ENCODE results near the gene BNIP2. TPM values are rescaled to one million over a fixed set of nuclear protein-coding genes. Genes with fewer than 3 reads are reported as not detected.

The BNIP2 gene
- total and polyA plus RNA-seq, 2 of the 13 experiments (the other 11 are each of a cell fraction or from before 2014, with no cell fraction given) = 17.4 to 57.6 TPM

DNA sequence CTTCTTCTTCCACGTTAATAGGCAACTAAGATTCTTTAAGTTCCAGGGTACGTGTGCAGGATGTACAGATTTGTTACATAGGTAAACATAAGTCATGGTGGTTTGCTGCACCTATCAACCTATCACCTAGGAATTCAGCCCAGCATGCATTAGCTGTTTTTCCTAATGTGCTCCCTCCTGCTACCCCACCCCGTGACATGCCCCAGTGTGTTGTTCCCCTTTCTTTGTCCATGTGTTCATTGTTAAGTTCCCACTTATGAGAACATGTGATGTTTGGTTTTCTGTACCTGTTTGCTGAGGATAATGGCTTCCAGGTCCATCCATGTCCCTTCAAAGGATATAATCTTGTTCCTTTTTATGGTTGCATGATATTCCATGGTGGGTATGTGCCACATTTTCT lies 52.9 kb downstream of the BNIP2 start (continued):
- TF ChIP-seq ZNF543 (CRISPR knock-in tag; IDR thresholded peaks at IDR 0.05) (no peak), TGIF2 (CRISPR knock-in tag; IDR thresholded peaks at IDR 0.05) (no peak), ARHGAP35 (CRISPR knock-in tag; IDR thresholded peaks at IDR 0.05; ENCODE audit: borderline replicate concordance) (no peak), TBL1XR1 (IDR thresholded peaks at IDR 0.05; ENCODE audit: borderline replicate concordance, low read length, partially characterized antibody) (no peak), CEBPG (CRISPR knock-in tag; IDR thresholded peaks at IDR 0.05) (no peak)
- TF ChIP-seq, protein P1, sequence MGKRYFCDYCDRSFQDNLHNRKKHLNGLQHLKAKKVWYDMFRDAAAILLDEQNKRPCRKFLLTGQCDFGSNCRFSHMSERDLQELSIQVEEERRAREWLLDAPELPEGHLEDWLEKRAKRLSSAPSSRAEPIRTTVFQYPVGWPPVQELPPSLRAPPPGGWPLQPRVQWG (CRISPR knock-in tag; IDR thresholded peaks at IDR 0.05; ENCODE audit: borderline replicate concordance, low read depth) = no peak

- H4K20me1 ChIP-seq (ENCODE audit: insufficient read depth, low read length) = no peaks in the 10 kb centered on the region
- no peaks in the 10 kb centered on the region; a peak in 1 of 5 replicates for H3K36me3 ChIP-seq (replicated peaks in 1 of 2; ENCODE audit: control insufficient read depth in 1 of 2, insufficient read depth in 2 of 2, low read length in 2 of 2)
- H3K4me2 ChIP-seq (ENCODE audit: low read depth, low read length) = no peak overlapping the region
- no peak overlapping the region for H3K4me3 ChIP-seq (replicated peaks in 1 of 3; ENCODE audit: insufficient read depth in 1 of 3, low read depth in 2 of 3, low read length in 3 of 3)
- peak; percentile 19 for DNase-seq (ENCODE audit: low spot score)
- ChIA-PET CTCF (ENCODE audit: low intra/inter-chr PET ratio, low total read pairs) (interaction anchor here (1.3 kb wide), 1 partner anchor 100 kb away, joined by 5 read pairs; no protein-coding TSS in a partner anchor), POLR2A (no interaction called here)
- H3K9ac ChIP-seq (ENCODE audit: insufficient read depth, low read depth, low read length) = no peak overlapping the region
- TF ChIP-seq SMC3 (IDR thresholded peaks at IDR 0.05; ENCODE audit: low read length) (peak; percentile 30; the same call in 1 of the 2 replicates), STAG1 (CRISPR knock-in tag; IDR thresholded peaks at IDR 0.05) (peak; percentile 54), NFRKB (IDR thresholded peaks at IDR 0.05) (no peak), ZBTB33 (CRISPR knock-in tag; IDR thresholded peaks at IDR 0.05) (peak; percentile 50; the same call in 1 of the 2 replicates)
- TF ChIP-seq, protein P2, sequence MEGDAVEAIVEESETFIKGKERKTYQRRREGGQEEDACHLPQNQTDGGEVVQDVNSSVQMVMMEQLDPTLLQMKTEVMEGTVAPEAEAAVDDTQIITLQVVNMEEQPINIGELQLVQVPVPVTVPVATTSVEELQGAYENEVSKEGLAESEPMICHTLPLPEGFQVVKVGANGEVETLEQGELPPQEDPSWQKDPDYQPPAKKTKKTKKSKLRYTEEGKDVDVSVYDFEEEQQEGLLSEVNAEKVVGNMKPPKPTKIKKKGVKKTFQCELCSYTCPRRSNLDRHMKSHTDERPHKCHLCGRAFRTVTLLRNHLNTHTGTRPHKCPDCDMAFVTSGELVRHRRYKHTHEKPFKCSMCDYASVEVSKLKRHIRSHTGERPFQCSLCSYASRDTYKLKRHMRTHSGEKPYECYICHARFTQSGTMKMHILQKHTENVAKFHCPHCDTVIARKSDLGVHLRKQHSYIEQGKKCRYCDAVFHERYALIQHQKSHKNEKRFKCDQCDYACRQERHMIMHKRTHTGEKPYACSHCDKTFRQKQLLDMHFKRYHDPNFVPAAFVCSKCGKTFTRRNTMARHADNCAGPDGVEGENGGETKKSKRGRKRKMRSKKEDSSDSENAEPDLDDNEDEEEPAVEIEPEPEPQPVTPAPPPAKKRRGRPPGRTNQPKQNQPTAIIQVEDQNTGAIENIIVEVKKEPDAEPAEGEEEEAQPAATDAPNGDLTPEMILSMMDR (CRISPR knock-in tag; IDR thresholded peaks at IDR 0.05) = peak; percentile 57
- no peaks in the 10 kb centered on the region for H3K4me1 ChIP-seq (ENCODE audit: insufficient read depth, low read length)
- in situ Hi-C loops (cut with HindIII; ENCODE audit: extremely low pct_ligation_motif_present, low pct_unique_long_range_greater_than_20kb) (no loop called here), intact Hi-C loops (cut with micrococcal nuclease; ENCODE audit: unreplicated experiment) (no loop called here)
- peak; percentile 52 for FAIRE-seq
- no peaks in the 10 kb centered on the region for H3K9me3 ChIP-seq (ENCODE audit: low read length)
- H3K27ac ChIP-seq (ENCODE audit: extremely low read length, insufficient read depth, low read length) = no peak overlapping the region
- no peaks in the 10 kb centered on the region for H3K79me2 ChIP-seq (ENCODE audit: insufficient read depth, low read length)
- ATAC-seq = peak; percentile 89
- 41% methylated on average over 4 of the region's 4 CpGs for WGBS (ENCODE audit: low lambda C conversion rate)
- BruUV-seq (replicated peaks) = no TSS peak
- no peaks in the 10 kb centered on the region for H3K27me3 ChIP-seq (ENCODE audit: control insufficient read depth in 1 of 2, insufficient read depth in 2 of 2, low read length in 2 of 2)
- H2AFZ ChIP-seq (ENCODE audit: low read length) = no peak overlapping the region
These were observed 56.4 kb downstream of the BNIP2 start for GRCh38 chr15:59632714-59633113.
